Superior temporal gyrus (tissue), 1 donor: ENCODE data around the gene LRRC58.
"Not testable (repeated sequence)": the region's sequence is repeated elsewhere in the genome, so short reads cannot be mapped to it uniquely, and the experiment has no call there.

Experiments
- DNase-seq: peaks from one replicate; pipeline ENCODE4 v3.0.0-alpha.2; 2016; ENCODE audit errors: extremely low spot score

Gene LRRC58

DNA sequence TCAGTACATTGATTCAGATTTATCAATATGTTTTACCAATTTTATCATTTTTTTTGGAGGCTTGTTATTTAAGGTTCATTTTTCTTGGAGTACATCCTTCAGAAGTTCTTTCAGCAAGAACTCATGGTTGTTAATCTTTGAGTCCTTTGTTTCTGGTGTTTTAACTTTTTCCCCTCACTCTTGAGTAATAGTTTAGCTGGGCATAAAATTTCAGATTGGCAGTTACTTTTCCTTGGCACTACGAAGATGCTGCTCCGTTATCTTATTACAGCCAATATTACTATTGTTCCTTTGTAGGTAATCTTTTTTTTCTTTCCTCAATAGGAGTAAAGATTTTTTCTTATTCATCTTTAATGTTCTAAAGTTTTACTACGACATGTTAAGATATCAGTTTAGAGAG, 9.8 kb downstream of the LRRC58 start:
- no peak for DNase-seq

DNA sequence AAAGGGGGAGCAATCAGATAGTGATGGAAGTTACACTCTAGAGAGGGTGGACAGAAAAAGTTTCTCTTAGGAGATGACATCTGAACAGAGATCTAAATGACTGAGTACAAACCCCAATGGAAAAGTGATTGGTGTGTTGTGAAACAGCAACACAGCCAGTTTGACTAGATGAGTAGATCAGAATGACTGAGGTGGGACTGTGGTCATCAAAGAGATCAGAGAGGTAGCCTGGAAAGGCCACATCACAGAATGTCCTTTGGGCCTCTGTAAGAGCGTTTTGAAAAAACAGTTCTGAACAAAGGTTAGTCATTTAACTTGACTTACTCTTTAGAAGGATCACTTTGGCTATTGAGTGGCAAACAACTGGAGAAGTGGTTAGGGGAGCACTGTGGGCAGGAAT, 10.6 kb downstream of the LRRC58 start:
- DNase-seq: no peak

DNA sequence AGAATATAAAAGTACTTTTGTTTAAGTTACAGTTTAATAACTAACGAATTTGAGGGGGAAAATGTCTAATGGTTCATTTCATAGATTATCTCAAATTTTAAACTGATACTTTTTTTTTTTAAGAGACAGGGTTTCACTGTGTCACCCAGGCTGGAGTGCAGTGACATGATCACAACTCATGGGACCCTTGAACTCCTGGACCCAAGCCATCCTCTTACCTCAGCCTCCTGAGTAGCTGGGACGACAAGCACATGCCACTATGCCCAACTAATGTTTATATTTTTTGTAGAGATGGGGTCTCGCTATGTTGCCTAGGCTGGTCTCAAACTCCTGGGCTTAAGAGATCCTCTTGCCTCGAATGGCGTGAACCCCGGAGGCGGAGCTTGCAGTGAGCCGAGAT, 16.5 kb downstream of the LRRC58 start:
- no peak for DNase-seq

DNA sequence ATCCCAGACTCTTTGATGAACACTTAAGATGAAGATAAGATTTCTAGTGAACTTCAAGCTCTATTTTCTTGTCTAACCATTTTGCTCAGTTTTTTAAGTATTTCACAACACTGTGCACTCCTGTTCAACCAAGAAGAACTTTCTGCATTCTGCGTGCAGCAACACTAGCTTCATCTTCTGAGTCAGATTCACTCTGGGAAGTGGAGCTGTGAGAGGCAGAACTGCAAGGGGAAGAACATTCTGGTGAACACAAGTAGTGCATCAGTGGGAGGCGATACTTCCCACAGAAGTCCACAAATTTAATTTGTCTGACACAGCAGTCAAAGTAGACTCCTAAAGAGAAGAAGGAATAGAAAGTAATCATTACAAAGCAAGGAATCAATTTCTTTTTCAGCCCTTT, 18.1 kb downstream of the LRRC58 start:
- DNase-seq: peak; percentile 43

GRCh38 chr3:120326784-120327183, 22.4 kb downstream of the LRRC58 start:
- DNase-seq: no peak

GRCh38 chr3:120324190-120324589, 25.0 kb downstream of the LRRC58 start:
- DNase-seq: no peak

DNA sequence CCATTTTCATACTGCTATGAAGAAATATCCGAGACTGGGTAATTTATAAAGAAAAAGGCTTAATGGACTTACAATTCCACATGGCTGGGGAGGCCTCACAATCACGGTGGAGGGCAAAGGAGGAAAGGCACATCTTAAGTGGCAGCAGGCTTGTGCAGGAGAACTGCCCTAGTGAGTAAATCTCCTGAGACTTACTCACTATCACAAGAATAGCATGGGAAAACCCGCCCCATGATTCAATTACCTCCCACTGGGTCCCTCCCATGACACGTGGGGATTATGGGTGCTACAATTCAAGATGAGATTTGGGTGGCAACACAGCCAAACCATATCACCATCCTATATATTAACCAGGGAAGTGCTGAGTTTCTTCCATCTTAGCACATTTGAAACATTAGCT, 25.4 kb downstream of the LRRC58 start:
- DNase-seq: not testable (repeated sequence)

GRCh38 chr3:120311863-120312794, 37.0 kb downstream of the LRRC58 start:
- DNase-seq: no peak

DNA sequence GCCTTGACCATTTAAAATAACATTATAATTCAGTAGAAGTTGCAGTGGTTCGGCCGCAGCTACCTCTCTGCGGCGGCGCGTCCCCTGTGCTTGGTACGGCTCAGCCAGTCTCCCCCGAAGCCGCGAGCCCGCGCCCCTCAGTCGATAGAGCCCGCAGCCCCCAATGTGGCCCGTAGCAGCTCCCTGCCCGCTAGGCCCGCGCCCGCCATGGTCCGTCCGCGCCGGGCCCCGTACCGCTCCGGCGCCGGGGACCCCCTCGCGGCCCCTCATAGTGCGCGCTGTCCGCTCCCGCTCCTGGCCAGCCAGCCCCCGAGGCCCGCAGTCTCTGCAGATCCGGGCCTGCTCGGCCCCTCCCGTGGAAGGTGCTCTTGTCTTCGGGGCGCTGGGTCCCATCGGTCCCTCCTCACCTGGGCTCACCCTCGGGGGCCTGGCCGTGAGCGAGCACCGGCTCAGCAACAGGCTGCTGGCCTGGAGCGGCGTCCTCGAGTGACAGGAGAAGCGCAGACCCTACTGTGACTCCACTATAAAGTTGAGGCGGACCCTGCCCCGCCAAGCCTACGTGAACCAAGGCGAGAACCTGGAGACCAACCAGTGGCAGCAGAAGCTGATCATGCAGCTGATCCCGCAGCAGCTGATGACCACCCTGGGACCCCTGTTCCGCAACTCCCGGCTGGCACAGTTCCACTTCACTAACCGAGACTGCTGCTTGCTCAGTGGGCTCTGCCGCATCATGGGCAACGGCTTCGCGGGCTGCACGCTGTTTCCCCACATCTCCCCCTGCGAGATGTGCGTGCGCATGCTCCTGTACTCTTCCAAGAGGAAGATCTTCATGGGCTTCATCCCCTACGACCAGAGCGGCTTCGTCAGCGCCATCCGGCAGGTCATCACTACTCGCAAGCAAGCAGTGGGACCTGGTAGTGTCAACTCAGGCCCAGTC, 42.4 kb downstream of the LRRC58 start:
- DNase-seq: no peak

DNA sequence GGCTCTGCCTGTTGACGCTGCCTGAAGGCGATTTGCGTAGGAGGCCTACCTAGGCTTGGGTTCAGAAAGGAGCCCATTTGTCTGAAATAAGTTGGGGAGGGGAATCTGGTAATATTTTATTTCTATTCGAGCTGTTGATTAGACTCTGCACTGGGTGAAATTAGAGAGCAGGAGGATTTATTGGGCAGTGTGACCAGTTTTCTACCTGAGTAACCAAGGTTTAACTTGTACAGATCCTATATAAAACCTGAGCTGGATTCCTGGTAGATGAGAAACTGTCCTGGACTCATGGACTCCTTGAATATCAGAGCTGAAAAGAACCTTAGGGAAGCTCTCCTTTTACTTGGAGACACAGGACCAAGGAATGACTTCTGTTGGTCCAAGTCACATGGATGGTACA, 44.5 kb downstream of the LRRC58 start:
- DNase-seq: no peak

- no peak for DNase-seq
Observed at GRCh38 chr3:120302361-120302760, 46.8 kb downstream of the LRRC58 start.

DNA sequence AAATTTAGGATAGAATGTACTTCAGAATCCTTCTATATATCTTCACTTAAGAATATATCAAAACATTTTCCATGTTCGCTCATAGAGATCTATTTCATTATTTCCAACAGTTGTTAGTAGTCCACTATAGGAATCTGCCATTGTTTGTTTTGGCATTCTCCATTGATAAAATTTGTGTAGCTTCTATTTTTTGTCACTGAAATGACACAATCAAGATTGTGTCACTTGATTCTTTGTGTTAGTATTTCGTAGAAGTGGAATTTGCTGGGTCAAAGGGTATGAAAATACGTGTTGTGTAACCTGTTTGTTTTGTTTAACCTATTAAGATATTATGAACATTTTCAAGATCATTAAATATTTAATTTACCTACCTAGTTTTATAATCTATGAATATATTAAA, 48.2 kb downstream of the LRRC58 start:
- no peak for DNase-seq

DNA sequence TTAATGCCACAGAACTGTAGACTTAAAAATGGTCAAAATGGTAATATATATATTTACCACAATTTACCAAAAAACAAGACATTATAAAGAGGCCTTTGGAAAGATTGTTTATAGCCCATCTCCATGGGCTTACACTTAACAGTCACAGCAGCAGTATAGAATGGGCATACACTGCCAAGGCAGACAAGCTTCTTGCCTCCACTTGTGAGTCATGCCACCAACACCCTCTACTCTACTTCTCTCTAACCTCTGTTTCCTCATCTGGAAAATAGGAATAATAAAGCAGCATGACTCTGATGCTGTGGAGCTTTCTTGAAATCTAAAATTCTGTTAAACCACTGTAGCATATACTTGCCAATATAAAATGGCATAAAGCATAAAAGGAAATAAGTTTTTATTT, 49.8 kb downstream of the LRRC58 start:
- DNase-seq: no peak

DNA sequence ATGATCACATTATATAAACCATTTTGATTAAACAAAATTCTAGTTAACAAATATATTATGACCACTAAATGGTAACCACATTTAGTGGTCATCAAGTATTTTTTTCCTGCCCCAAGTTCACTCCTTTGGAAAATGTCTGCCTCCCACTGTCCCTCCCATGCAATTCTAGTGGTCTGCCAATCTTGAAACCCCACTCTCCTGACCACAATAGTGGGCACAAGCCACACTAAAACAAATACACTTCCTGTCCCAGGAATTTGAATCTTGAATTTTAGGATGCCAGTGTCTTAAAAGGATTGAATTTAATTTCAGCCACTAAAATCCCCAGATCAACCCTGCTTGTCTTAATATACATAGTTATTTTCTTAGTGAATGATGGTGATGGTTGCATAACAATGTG, 50.2 kb downstream of the LRRC58 start:
- DNase-seq: no peak

- DNase-seq: not testable (repeated sequence)
Observed at GRCh38 chr3:120291552-120291951, 57.6 kb downstream of the LRRC58 start.

DNA sequence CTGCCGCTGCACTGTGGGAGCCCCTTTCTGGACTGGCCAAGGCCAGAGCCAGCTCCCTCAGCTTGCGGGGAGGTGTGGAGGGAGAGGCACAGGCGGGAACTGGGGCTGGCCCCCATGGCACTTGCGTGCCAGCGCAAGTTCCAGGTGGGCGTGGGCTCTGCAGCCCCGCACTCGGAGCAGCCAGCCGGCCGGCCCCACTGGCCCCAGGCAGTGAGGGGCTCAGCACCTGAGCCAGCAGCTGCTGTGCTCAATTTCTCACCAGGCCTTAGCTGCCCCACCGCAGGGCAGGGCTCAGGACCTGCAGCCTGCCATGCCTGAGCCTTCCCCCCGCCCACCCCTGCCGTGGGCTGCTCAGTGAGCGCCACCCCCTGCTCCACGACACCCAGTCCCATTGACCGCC, 59.5 kb downstream of the LRRC58 start:
- no peak for DNase-seq

GRCh38 chr3:120286465-120286864, 62.7 kb downstream of the LRRC58 start:
- no peak for DNase-seq

GRCh38 chr3:120285508-120285841, 63.7 kb downstream of the LRRC58 start:
- DNase-seq: no peak

GRCh38 chr3:120284747-120285507, 64.2 kb downstream of the LRRC58 start, which contains the start of gene GPR156:
GPR156 (minus strand) TSS chr3:120285222; CDS start chr3:120244098, 41,124 bp downstream.
- DNase-seq: no peak

GRCh38 chr3:120281261-120281660, 67.9 kb downstream of the LRRC58 start:
- DNase-seq: no peak

- no peak for DNase-seq
Observed at GRCh38 chr3:120280566-120280965, 68.6 kb downstream of the LRRC58 start.

GRCh38 chr3:120280026-120280425, 69.1 kb downstream of the LRRC58 start:
- no peak for DNase-seq
